Endothelial cell of umbilical vein (primary cell): ENCODE measurements around the gene HOXB5. TPM values are rescaled to one million over a fixed set of nuclear protein-coding genes. Genes with fewer than 3 reads are reported as not detected.

ENCODE experiments used
- BruUV-seq: library from RNA; stranded (reverse); fragments of 400-500 nt; replicated peaks from 2 replicates; lab custom pipeline; 2021; lab: Mats Ljungman, UMichigan
- CTCF ChIA-PET: fragments of 300-600, 350-600 bp; sonication (Branson Sonifier 250); formaldehyde crosslinking; loops from one replicate; lab custom pipeline; 2021; ENCODE audit warnings: antibody characterized with exemption, inconsistent platforms; lab: Charles Lee
- POLR2A ChIA-PET: fragments of 300-600, 350-600 bp; sonication (Branson Sonifier 250); formaldehyde crosslinking; loops from one replicate; lab custom pipeline; 2021; ENCODE audit warnings: antibody characterized with exemption, inconsistent platforms; lab: Charles Lee
- DNase-seq: peaks from one replicate; pipeline ENCODE4 v3.0.0-alpha.2; 2011; ENCODE audit warnings: low read depth, low spot score
- FAIRE-seq: peaks from 2 replicates; lab custom pipeline; 2011; peaks lifted over from hg19 to GRCh38; lab: Jason Lieb, UNC
- H2AFZ ChIP-seq: 2 replicates; pipeline ENCODE4 v1.6.0; 2012; ENCODE audit warnings: low read depth, low read length, control low read depth, inconsistent platforms
- H3K27ac ChIP-seq: 2 replicates; pipeline ENCODE4 v1.5.1; 2011; ENCODE audit warnings: low read depth, mild to moderate bottlenecking, control low read depth, low read length, moderate library complexity; ENCODE audit not compliant: insufficient read depth
- H3K27me3 ChIP-seq, 2 experiments: 2 replicates each; pipeline versions ENCODE4 v1.6.0 to v1.6.1; 2011; ENCODE audit warnings: low read length in 2 of 2, mixed read lengths in 1 of 2; ENCODE audit not compliant: control insufficient read depth in 2 of 2, insufficient read depth in 2 of 2
- H3K36me3 ChIP-seq, 2 experiments: 2 replicates in 1 of 2; 3 replicates in 1 of 2; pipeline ENCODE4 v1.5.1; 2011; ENCODE audit warnings: low read length in 2 of 2, mild to moderate bottlenecking in 1 of 2, moderate library complexity in 1 of 2; ENCODE audit not compliant: control insufficient read depth in 2 of 2, insufficient read depth in 2 of 2; ENCODE audit errors: extremely low read depth in 1 of 2
- H3K4me1 ChIP-seq: 3 replicates; pipeline ENCODE4 v1.5.1; 2011; ENCODE audit warnings: mild to moderate bottlenecking, low read length; ENCODE audit not compliant: control insufficient read depth, insufficient read depth; ENCODE audit errors: extremely low read depth
- H3K4me2 ChIP-seq: 2 replicates; pipeline ENCODE4 v1.6.1; 2011; ENCODE audit warnings: low read length, control low read depth, mixed read lengths; ENCODE audit not compliant: insufficient read depth
- H3K4me3 ChIP-seq, 3 experiments: fragments of 200-600 bp in 1 of 3; sonication (generic), shearing (Covaris generic) in 1 of 3; replicated peaks in 1 of 3; 2 replicates each; pipeline ENCODE4 v1.5.1; 2011 to 2016; ENCODE audit warnings: control low read depth in 3 of 3, low read length in 3 of 3, mild to moderate bottlenecking in 2 of 3, inconsistent platforms in 1 of 3, low read depth in 1 of 3, moderate library complexity in 1 of 3; ENCODE audit not compliant: insufficient read depth in 1 of 3
- H3K79me2 ChIP-seq: 2 replicates; pipeline ENCODE4 v1.6.0; 2012; ENCODE audit warnings: low read length, inconsistent platforms; ENCODE audit not compliant: control insufficient read depth, insufficient read depth
- H3K9ac ChIP-seq: replicated peaks from 2 replicates; pipeline ENCODE3; 2011; ENCODE audit warnings: low read length, control low read depth; ENCODE audit not compliant: insufficient read depth; ENCODE audit errors: extremely low read depth
- H3K9me1 ChIP-seq: replicated peaks from 3 replicates; pipeline ENCODE4 v1.6.0; 2011; ENCODE audit warnings: mild to moderate bottlenecking, low read length; ENCODE audit not compliant: control insufficient read depth, insufficient read depth; ENCODE audit errors: extremely low read depth
- H3K9me3 ChIP-seq: replicated peaks from 2 replicates; pipeline ENCODE4 v1.5.1; 2012; ENCODE audit warnings: low read length, inconsistent platforms; ENCODE audit not compliant: control insufficient read depth, insufficient read depth
- H4K20me1 ChIP-seq: replicated peaks from 2 replicates; pipeline ENCODE3; 2011; ENCODE audit warnings: mild to moderate bottlenecking, low read length; ENCODE audit not compliant: control insufficient read depth, insufficient read depth; ENCODE audit errors: extremely low read depth
- EZH2 ChIP-seq: IDR thresholded peaks from 2 replicates; pipeline ENCODE4 v1.6.1; 2012; ENCODE audit warnings: borderline replicate concordance, low read depth, mild to moderate bottlenecking, moderate library complexity, low read length, inconsistent platforms; ENCODE audit not compliant: severe bottlenecking
- FOS ChIP-seq: IDR thresholded peaks from 2 replicates; pipeline ENCODE4 v1.6.1; 2011; ENCODE audit warnings: mild to moderate bottlenecking, low read length, moderate library complexity, borderline replicate concordance; ENCODE audit not compliant: insufficient read depth
- GATA2 ChIP-seq: IDR thresholded peaks from 2 replicates; pipeline ENCODE4 v1.7.0; 2011; ENCODE audit warnings: low read depth, mild to moderate bottlenecking, moderate library complexity, mixed read lengths, low read length; ENCODE audit not compliant: insufficient read length, insufficient read depth
- JUN ChIP-seq: IDR thresholded peaks from 2 replicates; pipeline ENCODE4 v1.6.1; 2011; ENCODE audit warnings: borderline replicate concordance, low read depth; ENCODE audit not compliant: insufficient read length, insufficient read depth
- MYC ChIP-seq: IDR thresholded peaks from one replicate; pipeline ENCODE4 v1.6.1; 2011; ENCODE audit warnings: mild to moderate bottlenecking, low read depth, low read length
- POLR2A ChIP-seq: IDR thresholded peaks from 2 replicates; pipeline ENCODE4 v1.6.1; 2012; ENCODE audit warnings: low read depth, mild to moderate bottlenecking, control low read depth, low read length
- POLR2AphosphoS5 ChIP-seq: IDR thresholded peaks from 2 replicates; pipeline ENCODE4 v1.6.1; 2012; ENCODE audit warnings: low read depth, mild to moderate bottlenecking, control low read depth, low read length, moderate library complexity; ENCODE audit not compliant: insufficient read depth
- dilution Hi-C: fragments of 300-500 bp; cut with MboI; formaldehyde crosslinking; loops from one replicate; pipeline ENCODE4 v1.15.0; 2019; ENCODE audit warnings: low sequenced_read_pairs; ENCODE audit not compliant: extremely low pct_ligation_motif_present
- intact Hi-C: fragments of 100-400 bp; cut with micrococcal nuclease; formaldehyde crosslinking; loops from one replicate; pipeline ENCODE4 v1.10.0; 2022
- polyA plus RNA-seq, 4 experiments: library from polyadenylated mRNA; depleted of rRNA in 3 of 4; stranded (reverse) in 3 of 4; unstranded in 1 of 4; fragments of >200 nt; gene quantifications; 2 replicates each; pipeline versions ENCODE4 v1.2.1 to v1.2.3, GENCODE V29; 2011 to 2012; ENCODE audit warnings: missing spikeins in 1 of 4
- total RNA-seq: library from RNA; stranded (reverse); gene quantifications from 2 replicates; pipeline ENCODE4 v1.2.3, GENCODE V29; 2021
- TF ChIP-seq, protein P1 (sequence below), 2 donors: IDR thresholded peaks; 1 replicate in 1 of 2; 2 replicates in 1 of 2; pipeline ENCODE4 v1.5.1; 2011; ENCODE audit warnings: low read length in 2 of 2, mild to moderate bottlenecking in 2 of 2, moderate library complexity in 2 of 2, control low read depth in 1 of 2, inconsistent platforms in 1 of 2, low read depth in 1 of 2; ENCODE audit not compliant: insufficient read depth in 1 of 2; ENCODE audit errors: extremely low read depth in 1 of 2
- TF ChIP-seq, protein P2 (sequence below): IDR thresholded peaks from 2 replicates; pipeline ENCODE4 v1.6.1; 2011; ENCODE audit not compliant: insufficient read depth, insufficient read length

The HOXB5 gene
- total and polyA plus RNA-seq, 2 donors (not counting 3 experiments of a cell fraction or from before 2014, with no cell fraction given), result 2.0 to 8.5 TPM

DNA sequence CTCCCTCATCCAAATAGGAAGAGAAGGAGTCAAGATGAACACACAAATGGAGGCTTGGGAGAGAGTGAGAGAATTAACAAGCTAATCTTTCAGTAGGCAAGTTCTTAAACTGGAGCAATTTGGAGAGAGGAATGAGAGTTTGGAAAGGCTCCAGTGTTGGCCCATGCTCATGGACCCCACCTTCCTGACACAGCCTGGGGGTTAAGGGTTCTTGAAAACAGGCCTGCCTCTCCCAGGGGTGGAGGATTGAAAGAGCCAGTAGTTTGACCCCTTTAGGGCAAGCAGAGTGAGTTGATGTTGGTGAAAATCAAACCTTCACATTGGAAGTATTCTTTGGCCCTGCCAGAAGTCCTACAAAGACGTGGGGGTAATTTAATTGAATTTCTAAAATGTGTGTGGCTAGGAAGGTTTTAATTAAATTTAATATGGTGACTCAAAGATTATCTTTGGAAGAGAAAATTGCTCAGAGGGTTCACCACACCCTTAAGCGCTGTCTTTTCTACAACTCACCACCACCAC is 9.3 kb downstream of the HOXB5 start:
- CTCF ChIA-PET, result interaction anchor here (1.0 to 2.3 kb wide), 3 partner anchors 91 to 248 kb away, joined by 3 to 11 read pairs (median 3); no protein-coding TSS in a partner anchor
- Histone ChIP-seq H2AFZ (no peak overlapping the region), H3K4me1 (peaks cover 68% of the 10 kb centered on the region), H3K36me3 (no peaks in the 10 kb centered on the region), H3K27ac (no peak overlapping the region), H3K9me3 (no peaks in the 10 kb centered on the region), H3K4me2 (no peak overlapping the region), H4K20me1 (no peaks in the 10 kb centered on the region), H3K9me1 (no peaks in the 10 kb centered on the region), H3K27me3 (no peaks in the 10 kb centered on the region), H3K4me3 (no peak overlapping the region), H3K9ac (no peak overlapping the region), H3K79me2 (peaks cover 67% of the 10 kb centered on the region)
- intact Hi-C loops (no loop called here), dilution Hi-C loops (no loop called here)
- no peak for TF ChIP-seq FOS
- no peak for TF ChIP-seq EZH2
- DNase-seq, result no peak
- POLR2A ChIA-PET, result no interaction called here
- no peak for FAIRE-seq
- no TSS peak for BruUV-seq

DNA sequence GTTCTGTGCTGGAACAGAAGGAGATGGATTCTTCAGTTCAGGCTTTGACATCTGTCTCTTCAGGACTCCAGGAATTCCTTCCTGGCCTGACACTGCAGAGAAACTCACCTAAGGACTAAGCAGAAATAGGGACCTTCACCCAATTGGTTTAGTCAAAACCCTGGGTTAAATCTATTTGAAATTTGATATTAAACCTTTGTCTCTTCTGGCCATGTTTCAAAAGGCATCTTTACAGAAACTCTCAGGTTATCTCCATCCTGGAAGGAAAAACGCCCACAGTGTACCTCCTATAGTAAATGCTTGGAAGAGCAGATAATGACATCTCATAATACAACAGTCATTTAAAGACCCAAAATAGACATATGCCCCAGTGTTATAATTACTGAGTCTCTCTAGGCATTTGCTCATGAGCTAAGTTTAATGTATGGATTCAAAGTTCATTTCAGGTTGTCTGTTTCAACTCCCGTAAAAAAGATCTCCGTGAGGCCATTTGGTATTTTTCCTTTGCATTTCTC is 9.8 kb downstream of the HOXB5 start:
- Histone ChIP-seq H3K27me3 (no peaks in the 10 kb centered on the region), H2AFZ (no peak overlapping the region), H3K9ac (no peak overlapping the region), H3K79me2 (peaks cover 72% of the 10 kb centered on the region), H3K36me3 (no peaks in the 10 kb centered on the region), H3K27ac (no peak overlapping the region), H3K4me1 (peaks cover 68% of the 10 kb centered on the region), H3K4me3 (no peak overlapping the region), H3K9me1 (no peaks in the 10 kb centered on the region), H3K4me2 (no peak overlapping the region), H3K9me3 (no peaks in the 10 kb centered on the region), H4K20me1 (no peaks in the 10 kb centered on the region)
- BruUV-seq, result no TSS peak
- TF ChIP-seq MYC, result no peak
- no peak for TF ChIP-seq GATA2
- no peak for TF ChIP-seq EZH2
- TF ChIP-seq FOS, result no peak
- TF ChIP-seq, protein P1, sequence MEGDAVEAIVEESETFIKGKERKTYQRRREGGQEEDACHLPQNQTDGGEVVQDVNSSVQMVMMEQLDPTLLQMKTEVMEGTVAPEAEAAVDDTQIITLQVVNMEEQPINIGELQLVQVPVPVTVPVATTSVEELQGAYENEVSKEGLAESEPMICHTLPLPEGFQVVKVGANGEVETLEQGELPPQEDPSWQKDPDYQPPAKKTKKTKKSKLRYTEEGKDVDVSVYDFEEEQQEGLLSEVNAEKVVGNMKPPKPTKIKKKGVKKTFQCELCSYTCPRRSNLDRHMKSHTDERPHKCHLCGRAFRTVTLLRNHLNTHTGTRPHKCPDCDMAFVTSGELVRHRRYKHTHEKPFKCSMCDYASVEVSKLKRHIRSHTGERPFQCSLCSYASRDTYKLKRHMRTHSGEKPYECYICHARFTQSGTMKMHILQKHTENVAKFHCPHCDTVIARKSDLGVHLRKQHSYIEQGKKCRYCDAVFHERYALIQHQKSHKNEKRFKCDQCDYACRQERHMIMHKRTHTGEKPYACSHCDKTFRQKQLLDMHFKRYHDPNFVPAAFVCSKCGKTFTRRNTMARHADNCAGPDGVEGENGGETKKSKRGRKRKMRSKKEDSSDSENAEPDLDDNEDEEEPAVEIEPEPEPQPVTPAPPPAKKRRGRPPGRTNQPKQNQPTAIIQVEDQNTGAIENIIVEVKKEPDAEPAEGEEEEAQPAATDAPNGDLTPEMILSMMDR (IDR thresholded peaks at IDR 0.05; ENCODE audit: extremely low read depth in 1 of 2, insufficient read depth in 1 of 2, low read depth in 1 of 2, low read length in 2 of 2), result no peak
- no peak for TF ChIP-seq POLR2A
- no peak for TF ChIP-seq JUN
- TF ChIP-seq POLR2AphosphoS5, result no peak
- TF ChIP-seq, protein P2, sequence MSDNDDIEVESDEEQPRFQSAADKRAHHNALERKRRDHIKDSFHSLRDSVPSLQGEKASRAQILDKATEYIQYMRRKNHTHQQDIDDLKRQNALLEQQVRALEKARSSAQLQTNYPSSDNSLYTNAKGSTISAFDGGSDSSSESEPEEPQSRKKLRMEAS, result no peak
- intact Hi-C loops (no loop called here), dilution Hi-C loops (no loop called here)
- FAIRE-seq (no peak), DNase-seq (no peak)
- ChIA-PET POLR2A (interaction anchor here (1.3 kb wide), 1 partner anchor 28 kb away, joined by 3 read pairs; no protein-coding TSS in a partner anchor), CTCF (interaction anchor here (1.0 to 2.3 kb wide), 4 partner anchors 82 to 248 kb away, joined by 3 to 11 read pairs (median 4); no protein-coding TSS in a partner anchor)
